ENCODE results near the gene NRP1. TPM values are rescaled to one million over a fixed set of nuclear protein-coding genes. Genes with fewer than 3 reads are reported as not detected.

Gene NRP1
- total RNA-seq, 4 donors from 2014 or later, result 47.1 to 286 (median 111) TPM

DNA sequence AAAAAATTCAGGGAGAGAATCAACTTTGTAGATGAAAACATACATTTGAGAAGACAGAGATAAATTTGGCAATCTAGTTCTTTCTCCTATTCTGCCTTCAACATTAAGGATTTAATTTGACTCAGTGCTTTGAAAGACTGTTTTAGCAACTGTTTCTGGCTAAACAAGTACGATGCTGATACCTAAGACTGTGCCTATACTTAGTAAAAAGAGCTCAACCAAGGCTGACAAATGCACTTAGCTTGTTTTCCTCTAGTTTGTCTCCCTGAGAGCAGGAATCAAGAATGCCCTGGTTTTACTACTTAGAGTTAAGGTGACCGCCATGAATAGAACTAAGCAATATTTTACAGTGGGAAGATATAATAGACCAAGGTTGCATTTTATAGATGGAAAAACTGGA is 49.5 kb downstream of the NRP1 start:
- TF ChIP-seq POLR2A (IDR thresholded peaks at IDR 0.05), result no peak
- TF ChIP-seq, protein P1, sequence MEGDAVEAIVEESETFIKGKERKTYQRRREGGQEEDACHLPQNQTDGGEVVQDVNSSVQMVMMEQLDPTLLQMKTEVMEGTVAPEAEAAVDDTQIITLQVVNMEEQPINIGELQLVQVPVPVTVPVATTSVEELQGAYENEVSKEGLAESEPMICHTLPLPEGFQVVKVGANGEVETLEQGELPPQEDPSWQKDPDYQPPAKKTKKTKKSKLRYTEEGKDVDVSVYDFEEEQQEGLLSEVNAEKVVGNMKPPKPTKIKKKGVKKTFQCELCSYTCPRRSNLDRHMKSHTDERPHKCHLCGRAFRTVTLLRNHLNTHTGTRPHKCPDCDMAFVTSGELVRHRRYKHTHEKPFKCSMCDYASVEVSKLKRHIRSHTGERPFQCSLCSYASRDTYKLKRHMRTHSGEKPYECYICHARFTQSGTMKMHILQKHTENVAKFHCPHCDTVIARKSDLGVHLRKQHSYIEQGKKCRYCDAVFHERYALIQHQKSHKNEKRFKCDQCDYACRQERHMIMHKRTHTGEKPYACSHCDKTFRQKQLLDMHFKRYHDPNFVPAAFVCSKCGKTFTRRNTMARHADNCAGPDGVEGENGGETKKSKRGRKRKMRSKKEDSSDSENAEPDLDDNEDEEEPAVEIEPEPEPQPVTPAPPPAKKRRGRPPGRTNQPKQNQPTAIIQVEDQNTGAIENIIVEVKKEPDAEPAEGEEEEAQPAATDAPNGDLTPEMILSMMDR (IDR thresholded peaks at IDR 0.05), result no peak
- Histone ChIP-seq H3K36me3 (no peaks in the 10 kb centered on the region), H3K27me3 (no peaks in the 10 kb centered on the region), H3K4me3 (no peak overlapping the region), H3K4me1 (peaks cover 6 to 8% of the 10 kb centered on the region in 2 donors), H3K27ac (peak overlapping the region in 1 of 2 donors; percentile 36), H3K9me3 (no peaks in the 10 kb centered on the region)
- intact Hi-C loops (cut with DNase I; ENCODE audit: low total_unique reads), result no loop called here
- DNase-seq, result no peak

DNA sequence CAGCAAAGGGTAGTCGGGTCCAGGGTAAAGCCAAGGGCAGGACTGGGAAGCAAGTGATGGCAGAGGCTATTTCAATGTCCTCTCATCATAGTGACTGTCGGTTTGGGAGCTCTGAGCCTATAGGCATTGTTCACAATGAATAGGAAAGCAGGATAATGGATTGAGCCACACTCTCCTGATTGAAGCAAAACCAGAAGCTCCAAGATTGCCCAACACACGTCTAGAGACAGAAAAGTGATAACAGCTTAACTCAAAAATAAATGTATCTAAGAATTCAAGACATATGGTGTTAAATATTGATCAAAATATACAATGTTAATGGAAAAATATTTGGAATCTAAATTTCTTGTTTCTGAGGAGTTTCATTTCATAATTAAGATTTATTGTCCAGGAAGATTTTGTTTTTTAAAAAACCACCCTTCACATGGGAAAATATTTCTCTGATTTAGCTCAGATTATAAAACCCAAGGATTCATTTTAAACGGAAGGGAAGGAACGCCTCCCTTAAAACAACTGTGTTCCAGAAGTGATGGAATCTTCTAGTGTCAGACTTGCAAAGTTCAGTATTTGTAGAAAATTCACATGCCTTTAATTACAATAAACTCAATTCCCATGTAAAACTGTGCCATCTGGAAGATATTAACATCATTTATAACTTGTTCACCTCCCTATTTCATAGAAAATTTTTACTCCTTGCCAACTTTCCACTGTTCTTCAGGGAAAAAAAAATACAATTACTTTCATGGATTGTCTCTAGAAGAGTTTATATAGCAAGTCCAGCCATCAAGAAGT is 54.5 kb downstream of the NRP1 start:
- Histone ChIP-seq H3K27ac (peak overlapping the region; percentile 66 to 67), H3K9me3 (no peaks in the 10 kb centered on the region), H3K4me1 (peaks cover 0 to 9% of the 10 kb centered on the region in 2 donors), H3K27me3 (no peaks in the 10 kb centered on the region), H3K4me3 (no peak overlapping the region), H3K36me3 (no peaks in the 10 kb centered on the region)
- intact Hi-C loops (cut with DNase I; ENCODE audit: low total_unique reads), result no loop called here
- TF ChIP-seq, protein P1 (IDR thresholded peaks at IDR 0.05), result no peak
- no peak for TF ChIP-seq POLR2A (IDR thresholded peaks at IDR 0.05)
- no peak for DNase-seq

DNA sequence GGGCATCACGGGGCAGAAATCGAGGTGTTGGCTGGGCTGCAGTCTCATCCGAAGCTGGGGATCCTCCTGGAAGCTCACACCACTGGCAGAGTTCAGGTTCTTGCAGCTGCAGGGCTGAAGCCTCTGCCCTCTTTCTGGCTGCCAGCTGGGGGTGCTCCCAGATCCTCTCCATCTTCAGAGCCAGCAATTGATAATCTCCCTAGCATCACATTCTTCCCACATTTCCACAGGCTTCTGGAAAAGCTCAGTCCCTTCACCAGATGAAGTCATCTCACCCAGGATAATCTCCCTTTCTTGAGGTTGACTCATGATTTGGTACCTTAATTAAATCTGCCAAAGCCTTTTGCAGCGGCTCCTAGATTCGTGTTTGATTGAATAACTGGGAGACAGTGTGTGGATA is 55.2 kb downstream of the NRP1 start:
- TF ChIP-seq POLR2A (IDR thresholded peaks at IDR 0.05), result no peak
- TF ChIP-seq, protein P1 (IDR thresholded peaks at IDR 0.05), result no peak
- H3K4me1 ChIP-seq, result peaks cover 0 to 9% of the 10 kb centered on the region in 2 donors
- H3K4me3 ChIP-seq, result no peak overlapping the region
- H3K36me3 ChIP-seq, result no peaks in the 10 kb centered on the region
- H3K27me3 ChIP-seq, result no peaks in the 10 kb centered on the region
- peak overlapping the region; percentile 66 to 67 for H3K27ac ChIP-seq
- intact Hi-C loops (cut with DNase I; ENCODE audit: low total_unique reads), result no loop called here
- H3K9me3 ChIP-seq, result no peaks in the 10 kb centered on the region
- no peak for DNase-seq

DNA sequence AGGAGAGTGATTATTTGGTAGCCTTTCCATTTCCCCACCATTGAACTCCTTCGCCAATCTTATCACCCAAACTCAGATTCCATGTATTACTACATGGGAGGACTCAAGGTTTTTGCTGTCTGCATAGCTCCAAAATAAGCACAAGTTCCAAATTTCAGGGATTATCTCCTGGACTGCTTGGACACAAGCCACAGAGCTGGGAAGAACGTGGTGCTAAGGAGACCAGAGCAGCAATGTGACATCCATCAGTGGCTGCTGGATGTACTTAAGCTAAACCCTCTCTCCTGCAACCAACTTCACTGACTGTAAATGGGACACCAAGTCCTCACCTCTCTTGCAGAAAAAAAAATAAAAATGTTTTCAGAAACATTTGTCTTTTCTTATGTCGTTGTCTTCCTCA is 56.3 kb downstream of the NRP1 start:
- no peak for TF ChIP-seq POLR2A (IDR thresholded peaks at IDR 0.05)
- TF ChIP-seq, protein P1 (IDR thresholded peaks at IDR 0.05), result no peak
- Histone ChIP-seq H3K36me3 (no peaks in the 10 kb centered on the region), H3K4me3 (no peak overlapping the region), H3K4me1 (peaks cover 0 to 9% of the 10 kb centered on the region in 2 donors), H3K27ac (no peak overlapping the region), H3K9me3 (no peaks in the 10 kb centered on the region), H3K27me3 (no peaks in the 10 kb centered on the region)
- intact Hi-C loops (cut with DNase I; ENCODE audit: low total_unique reads), result no loop called here
- DNase-seq, result no peak

DNA sequence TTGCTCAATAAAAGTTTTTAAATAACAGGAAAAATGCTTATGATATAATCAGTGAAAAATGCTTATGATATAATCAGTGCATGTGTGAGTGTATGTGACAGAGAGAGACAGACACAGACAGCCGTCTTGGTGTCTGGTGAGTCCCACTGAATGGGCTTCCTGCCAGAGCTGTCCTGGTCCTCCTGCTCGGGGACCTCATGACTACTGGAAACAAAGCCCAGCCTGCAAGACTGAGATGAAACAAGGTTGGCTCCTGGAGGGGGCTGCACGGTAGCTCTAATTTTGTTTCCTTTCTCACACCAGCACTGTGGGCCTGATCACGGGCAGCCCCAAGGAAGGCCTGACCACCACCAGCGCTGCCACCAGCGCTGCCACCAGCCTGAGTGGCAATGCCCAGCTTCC is 57.3 kb downstream of the NRP1 start:
- Histone ChIP-seq H3K9me3 (no peaks in the 10 kb centered on the region), H3K27ac (peak overlapping the region; percentile 20 to 36), H3K4me1 (peaks cover 7 to 14% of the 10 kb centered on the region in 2 donors), H3K4me3 (no peak overlapping the region), H3K27me3 (no peaks in the 10 kb centered on the region), H3K36me3 (no peaks in the 10 kb centered on the region)
- intact Hi-C loops (cut with DNase I; ENCODE audit: low total_unique reads), result no loop called here
- no peak for DNase-seq
- TF ChIP-seq, protein P1 (IDR thresholded peaks at IDR 0.05), result no peak
- no peak for TF ChIP-seq POLR2A (IDR thresholded peaks at IDR 0.05)
